Activated T-helper 1 cell treated with anti-CD3 and anti-CD28 coated beads, Interleukin-12 subunit alpha, Interleukin-12 subunit beta, Interleukin-2, Interleukin-4 antibody, amounts not matched to agents 30 ng/mL and 10 ng/mL and 1 ng/mL, durations not matched to agents 14 hours and 24 hours and 36 hours (primary cell): ENCODE data around the gene NAIP. TPM values are rescaled to one million over a fixed set of nuclear protein-coding genes. Genes with fewer than 3 reads are reported as not detected.
"Not testable (repeated sequence)": the region's sequence is repeated elsewhere in the genome, so short reads cannot be mapped to it uniquely, and the experiment has no call there.

Experiments used
- DNase-seq: peaks from one replicate; pipeline ENCODE4 v3.0.0; 2021; ENCODE audit warnings: low spot score
- H3K27ac Mint-ChIP-seq: one replicate; pipeline ENCODE4 v1.8.0; 2021; ENCODE audit warnings: mild to moderate bottlenecking, mixed read lengths
- H3K27me3 Mint-ChIP-seq: one replicate; pipeline ENCODE4 v1.8.0; 2022; ENCODE audit warnings: mild to moderate bottlenecking, moderate library complexity, mixed read lengths; ENCODE audit not compliant: insufficient read depth
- H3K36me3 Mint-ChIP-seq: one replicate; pipeline ENCODE4 v1.8.0; 2021; ENCODE audit warnings: low read depth, mixed read lengths
- H3K4me1 Mint-ChIP-seq: one replicate; pipeline ENCODE4 v1.8.0; 2021; ENCODE audit warnings: low read depth, mixed read lengths
- H3K4me3 Mint-ChIP-seq: one replicate; pipeline ENCODE4 v1.8.0; 2021; ENCODE audit warnings: mild to moderate bottlenecking, moderate library complexity, mixed read lengths
- H3K9me3 Mint-ChIP-seq: one replicate; pipeline ENCODE4 v1.8.0; 2021; ENCODE audit warnings: mixed read lengths
- intact Hi-C: fragments of 100-400 bp; cut with micrococcal nuclease; formaldehyde crosslinking; loops from one replicate; pipeline ENCODE4 v1.15.1; 2024
- total RNA-seq: library from RNA; stranded (reverse); gene quantifications from 2 replicates; pipeline ENCODE4 v1.2.3, GENCODE V29; 2022

Gene NAIP
- total RNA-seq, 1 donor from 2014 or later: 7.8 TPM

DNA sequence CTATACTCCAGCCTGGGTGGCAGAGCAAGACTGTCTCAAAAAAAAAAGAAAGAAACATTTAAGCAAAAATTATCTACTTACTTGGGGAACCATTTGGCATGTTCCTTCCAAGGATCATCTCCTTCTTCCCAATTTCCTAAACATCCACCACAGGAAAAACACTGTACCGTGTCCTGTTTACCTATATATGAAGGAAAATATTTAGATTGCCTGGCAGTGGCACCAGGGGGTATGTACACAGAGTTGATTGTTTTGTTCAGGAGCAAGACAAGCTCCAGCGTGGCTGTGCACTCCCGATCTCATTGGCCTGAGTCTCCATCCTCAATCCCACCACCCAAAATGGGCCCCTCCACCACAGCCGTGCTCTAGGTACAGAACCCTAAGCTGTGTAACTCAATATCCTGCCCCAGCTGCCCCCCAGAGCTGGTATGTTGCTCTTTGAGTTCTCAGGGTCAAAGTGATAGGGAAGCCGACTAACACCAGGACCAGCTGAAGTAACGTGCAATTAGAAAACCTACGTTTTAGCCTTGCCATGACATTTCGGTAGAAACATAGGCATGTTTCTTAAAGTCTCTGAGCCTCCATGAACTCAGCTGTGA lies 13.8 kb downstream of the NAIP start:
- Mint-ChIP-seq H3K4me3 (no peak overlapping the region), H3K4me1 (no peaks in the 10 kb centered on the region), H3K27me3 (peaks cover 5% of the 10 kb centered on the region), H3K36me3 (no peaks in the 10 kb centered on the region), H3K9me3 (no peaks in the 10 kb centered on the region), H3K27ac (no peak overlapping the region)
- no peak for DNase-seq
- intact Hi-C loops: no loop called here

- H3K4me3 Mint-ChIP-seq, H3K36me3 Mint-ChIP-seq, DNase-seq, H3K27ac Mint-ChIP-seq, intact Hi-C loops, H3K27me3 Mint-ChIP-seq, H3K9me3 Mint-ChIP-seq, H3K4me1 Mint-ChIP-seq: not testable (repeated sequence)
Measured at GRCh38 chr5:71006983-71007382, 18.2 kb downstream of the NAIP start.

DNA sequence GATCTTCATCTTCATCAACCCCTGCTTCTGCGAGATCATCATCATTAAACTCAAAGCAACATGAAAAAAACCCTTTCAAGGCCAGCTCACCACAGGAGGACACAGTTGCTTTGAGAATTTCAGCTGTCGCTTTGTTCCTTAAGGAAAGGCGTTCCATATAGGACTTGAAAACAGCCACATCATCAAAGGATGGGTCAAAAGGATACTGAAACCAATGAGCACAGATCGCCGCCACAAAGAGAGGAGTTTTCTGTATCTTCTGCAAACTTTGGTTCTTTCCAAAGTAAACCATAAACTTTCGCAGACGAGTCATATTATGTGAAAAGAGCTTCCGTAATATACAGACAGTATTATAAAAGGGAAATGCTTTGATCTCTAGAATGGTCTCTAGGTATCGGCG lies 40.3 kb downstream of the NAIP start:
- intact Hi-C loops, H3K27ac Mint-ChIP-seq, H3K4me1 Mint-ChIP-seq, H3K27me3 Mint-ChIP-seq, H3K9me3 Mint-ChIP-seq, H3K36me3 Mint-ChIP-seq, DNase-seq, H3K4me3 Mint-ChIP-seq: not testable (repeated sequence)

DNA sequence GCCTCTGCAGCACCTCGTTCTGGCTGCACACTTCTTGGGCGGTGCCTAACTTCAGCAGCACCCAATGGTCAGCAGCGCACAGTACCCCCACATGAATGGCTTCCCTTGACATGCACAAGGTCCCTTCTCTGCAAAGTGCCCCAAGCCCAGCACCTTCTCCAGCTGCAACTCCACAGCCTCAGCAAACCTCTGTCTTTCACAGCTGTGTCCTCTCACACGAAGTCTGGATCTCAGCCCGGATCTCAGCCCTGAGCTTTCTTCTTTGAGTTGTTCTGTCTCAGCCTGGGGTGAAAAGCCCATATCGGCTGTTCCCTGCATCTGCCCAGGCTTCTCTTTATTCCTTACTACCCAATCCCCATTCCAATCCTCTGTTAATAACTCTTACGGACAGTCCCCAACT lies 57.9 kb downstream of the NAIP start:
- intact Hi-C loops, DNase-seq, H3K9me3 Mint-ChIP-seq, H3K27me3 Mint-ChIP-seq, H3K27ac Mint-ChIP-seq, H3K4me1 Mint-ChIP-seq, H3K36me3 Mint-ChIP-seq, H3K4me3 Mint-ChIP-seq: not testable (repeated sequence)

- not testable (repeated sequence) for H3K27me3 Mint-ChIP-seq, H3K27ac Mint-ChIP-seq, H3K36me3 Mint-ChIP-seq
Measured at GRCh38 chr5:70964531-70964930, 60.6 kb downstream of the NAIP start.

DNA sequence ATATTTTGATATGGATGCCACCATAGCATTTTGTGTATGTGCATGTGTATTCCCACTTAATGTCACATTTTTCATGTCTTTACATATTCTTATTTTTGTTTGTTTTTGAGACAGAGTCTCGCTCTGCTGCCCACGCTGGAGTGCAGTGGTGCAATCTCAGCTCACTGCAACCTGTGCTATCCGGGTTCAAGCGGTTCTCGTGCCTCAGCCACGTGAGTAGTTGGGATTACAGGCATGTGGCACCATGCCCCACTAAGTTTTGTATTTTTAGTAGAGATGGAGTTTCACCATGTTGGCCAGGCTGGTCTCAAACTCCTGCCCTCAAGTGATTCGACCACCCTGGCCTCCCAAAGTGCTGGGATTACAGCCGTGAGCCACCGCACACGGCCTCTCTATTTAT lies 72.1 kb downstream of the NAIP start:
- H3K4me3 Mint-ChIP-seq, H3K36me3 Mint-ChIP-seq, intact Hi-C loops, H3K4me1 Mint-ChIP-seq, DNase-seq, H3K9me3 Mint-ChIP-seq, H3K27ac Mint-ChIP-seq, H3K27me3 Mint-ChIP-seq: not testable (repeated sequence)

More at GRCh38 chr5:70964531-70964930, 60.6 kb downstream of the NAIP start:
- H3K4me1 Mint-ChIP-seq, intact Hi-C loops, DNase-seq, H3K4me3 Mint-ChIP-seq, H3K9me3 Mint-ChIP-seq: not testable (repeated sequence)

- H3K27ac Mint-ChIP-seq, H3K9me3 Mint-ChIP-seq, H3K4me1 Mint-ChIP-seq, H3K4me3 Mint-ChIP-seq, intact Hi-C loops, H3K27me3 Mint-ChIP-seq, DNase-seq, H3K36me3 Mint-ChIP-seq: not testable (repeated sequence)
Measured at GRCh38 chr5:70932560-70932959, 92.6 kb downstream of the NAIP start.

- H3K4me1 Mint-ChIP-seq, intact Hi-C loops, DNase-seq, H3K36me3 Mint-ChIP-seq, H3K9me3 Mint-ChIP-seq, H3K4me3 Mint-ChIP-seq, H3K27me3 Mint-ChIP-seq, H3K27ac Mint-ChIP-seq: not testable (repeated sequence)
Measured at GRCh38 chr5:70931709-70932368, 93.3 kb downstream of the NAIP start.

DNA sequence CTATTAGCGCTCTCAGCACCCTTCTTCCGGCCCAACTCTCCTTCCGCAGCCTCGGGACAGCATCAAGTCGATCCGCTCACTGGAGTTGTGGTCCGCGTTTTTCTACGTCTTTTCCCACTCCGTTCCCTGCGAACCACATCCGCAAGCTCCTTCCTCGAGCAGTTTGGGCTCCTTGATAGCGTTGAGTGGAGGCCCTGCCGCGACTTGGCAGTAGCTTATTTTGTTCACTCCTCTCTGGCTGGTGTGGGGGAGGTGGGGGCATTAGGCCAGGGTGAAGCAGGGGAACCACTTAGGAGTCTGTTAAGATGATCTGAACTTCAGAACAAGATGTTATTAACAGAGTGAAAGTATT lies 100.0 kb downstream of the NAIP start:
- H3K27ac Mint-ChIP-seq, H3K4me3 Mint-ChIP-seq, H3K4me1 Mint-ChIP-seq, H3K9me3 Mint-ChIP-seq, intact Hi-C loops, H3K27me3 Mint-ChIP-seq, H3K36me3 Mint-ChIP-seq, DNase-seq: not testable (repeated sequence)

Other genes starting within 250 kb of the NAIP start
- 7.9 and 12.9 TPM in 2 replicates for gene SERF1A, start 124.7 kb downstream of the NAIP start, total RNA-seq
- 58.0 and 66.7 TPM in 2 replicates for gene SMN1, start 100.3 kb downstream of the NAIP start, total RNA-seq
- gene GTF2H2, start 42.3 kb upstream of the NAIP start, total RNA-seq: 36.3 and 40.9 TPM in 2 replicates